GM19025 (cell line): Measurements from ENCODE around the gene SRGN.
"Not testable (repeated sequence)": the region's sequence is repeated elsewhere in the genome, so short reads cannot be mapped to it uniquely, and the experiment has no call there.

Experiments
- ATAC-seq: cut with Tn5 transposase; IDR thresholded peaks from one replicate; pipeline ENCODE4 v1.9.1; 2021; ENCODE audit warnings: mild to moderate bottlenecking, low read depth, moderate library complexity; ENCODE audit not compliant: unreplicated experiment

Gene SRGN, protein sequence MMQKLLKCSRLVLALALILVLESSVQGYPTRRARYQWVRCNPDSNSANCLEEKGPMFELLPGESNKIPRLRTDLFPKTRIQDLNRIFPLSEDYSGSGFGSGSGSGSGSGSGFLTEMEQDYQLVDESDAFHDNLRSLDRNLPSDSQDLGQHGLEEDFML

DNA sequence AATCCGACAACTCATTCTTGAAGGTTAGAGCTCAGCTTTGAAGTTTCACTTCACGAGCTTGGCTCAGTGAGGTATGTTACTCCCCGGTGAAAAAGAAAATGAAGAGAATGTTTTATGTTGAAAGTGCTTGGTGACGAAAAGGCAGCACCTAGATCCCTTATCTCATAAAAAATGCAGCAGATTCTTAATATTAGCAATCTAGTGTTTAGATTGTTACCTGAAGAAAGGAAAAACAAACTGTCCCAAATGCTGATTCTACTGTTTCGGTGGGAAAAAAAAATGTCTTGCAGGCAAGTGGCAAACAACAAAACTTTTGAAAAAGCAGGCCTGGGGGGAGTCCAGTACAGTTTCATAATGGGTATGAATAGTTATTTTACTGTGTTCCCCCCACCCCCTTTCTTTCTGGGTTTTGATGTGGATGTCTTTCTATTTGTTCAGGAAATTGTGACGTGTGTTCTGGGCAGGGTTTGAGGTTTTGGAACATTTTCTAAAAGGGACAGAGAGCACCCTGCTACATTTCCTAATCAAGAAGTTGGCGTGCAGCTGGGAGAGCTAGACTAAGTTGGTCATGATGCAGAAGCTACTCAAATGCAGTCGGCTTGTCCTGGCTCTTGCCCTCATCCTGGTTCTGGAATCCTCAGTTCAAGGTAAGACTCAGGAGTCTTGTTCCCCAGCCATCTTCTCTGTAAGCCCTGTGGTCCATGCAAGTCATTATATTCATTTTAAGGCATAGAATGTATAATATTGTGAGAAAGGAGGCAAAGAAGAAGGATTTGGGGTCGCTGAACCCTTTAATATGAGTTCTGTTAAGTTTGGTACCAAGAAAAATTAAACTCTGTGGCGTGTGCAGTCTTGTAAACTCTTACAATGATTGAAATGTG lies at the start of gene SRGN:
Gene SRGN (plus strand): TSS at position 514 of the 881 bp plus-strand sequence. CDS start 55 bp downstream, at position 569.
- ATAC-seq: peak; percentile 59

DNA sequence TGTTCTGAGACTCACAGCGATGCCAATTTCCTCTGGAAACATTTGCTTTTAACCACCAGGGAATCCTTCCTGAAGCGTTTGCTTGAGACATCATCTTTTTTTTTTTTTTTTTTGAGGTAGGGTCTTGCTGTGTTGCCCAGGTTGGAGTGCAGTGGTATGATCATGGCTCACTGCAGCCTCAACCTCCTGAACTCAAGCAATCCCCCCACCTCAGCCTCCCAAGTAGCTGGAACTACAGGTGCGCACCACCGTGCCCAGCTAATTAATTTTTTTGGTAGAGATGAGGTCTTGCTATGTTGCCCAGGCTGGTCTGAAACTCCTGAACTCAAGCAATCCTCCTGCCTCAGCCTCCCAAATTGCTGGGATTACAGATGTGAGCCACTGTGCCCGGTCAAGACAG lies 47.0 kb upstream of the SRGN start:
- not testable (repeated sequence) for ATAC-seq

DNA sequence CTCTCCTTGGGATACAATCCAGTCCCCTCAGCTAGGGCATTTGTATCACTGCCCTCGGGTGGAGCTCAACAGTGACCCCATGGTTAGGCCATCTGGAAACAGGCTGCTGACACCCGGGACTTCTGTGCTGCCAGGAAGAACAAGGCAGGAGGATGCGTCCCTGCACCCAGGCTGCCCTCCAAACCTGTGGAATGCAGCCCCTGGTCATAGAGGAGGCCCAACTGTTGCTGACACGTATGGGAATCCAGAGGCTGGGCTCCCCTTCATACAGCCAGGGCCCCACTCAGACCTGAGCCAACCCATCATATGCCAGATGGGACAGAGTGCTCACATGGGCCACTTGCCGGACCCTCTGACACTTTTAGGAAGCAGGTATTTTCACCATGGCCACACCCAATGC lies 45.5 kb upstream of the SRGN start:
- no peak for ATAC-seq

DNA sequence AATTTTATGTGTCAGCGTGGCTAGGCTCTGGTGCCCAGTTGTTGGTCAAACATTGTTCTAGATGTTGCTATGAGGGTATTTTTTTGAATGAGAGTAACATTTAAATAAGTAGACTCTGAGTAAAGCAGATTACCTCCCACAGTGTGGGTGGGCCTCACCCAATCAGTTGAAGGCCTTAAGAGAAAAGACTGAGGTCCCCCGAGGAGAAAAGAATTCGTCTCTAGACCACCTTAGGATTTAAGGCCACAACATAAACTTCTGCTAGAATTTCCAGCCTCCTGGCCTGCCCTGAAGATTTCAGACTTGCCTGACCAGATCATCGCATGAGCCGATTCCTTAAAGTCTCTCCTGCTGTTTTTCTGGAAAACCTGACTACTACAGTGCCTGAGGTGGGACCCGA lies 45.1 kb upstream of the SRGN start:
- no peak for ATAC-seq

DNA sequence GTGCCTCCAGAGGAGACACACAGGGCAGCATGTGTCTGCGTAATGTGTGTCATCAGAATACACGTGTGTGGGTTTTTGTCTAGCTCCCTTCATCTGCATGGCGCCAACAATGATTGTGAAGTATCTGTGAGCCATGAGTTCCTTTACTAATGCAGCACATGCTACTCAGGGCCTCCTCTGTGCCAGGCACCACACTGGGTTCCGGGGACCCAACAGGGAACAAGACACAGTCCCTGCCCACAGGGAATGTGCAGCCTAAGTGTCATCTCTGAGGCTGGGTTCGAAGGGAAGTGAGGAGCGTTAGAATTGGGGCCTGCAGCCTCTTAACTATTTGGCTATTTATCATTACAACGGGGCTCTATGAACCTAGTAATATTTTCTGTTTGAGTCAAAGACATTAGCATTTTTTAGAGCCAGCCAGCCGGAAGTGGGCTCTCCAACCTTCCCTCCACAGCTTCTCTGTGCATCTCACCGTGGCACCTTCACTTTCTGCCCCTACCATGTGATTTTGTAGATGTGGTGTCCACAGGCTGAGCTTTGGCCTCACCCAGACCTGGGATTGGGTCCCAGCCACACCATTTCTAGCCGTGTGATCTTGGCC lies 43.9 kb upstream of the SRGN start:
- ATAC-seq: peak; percentile 34

DNA sequence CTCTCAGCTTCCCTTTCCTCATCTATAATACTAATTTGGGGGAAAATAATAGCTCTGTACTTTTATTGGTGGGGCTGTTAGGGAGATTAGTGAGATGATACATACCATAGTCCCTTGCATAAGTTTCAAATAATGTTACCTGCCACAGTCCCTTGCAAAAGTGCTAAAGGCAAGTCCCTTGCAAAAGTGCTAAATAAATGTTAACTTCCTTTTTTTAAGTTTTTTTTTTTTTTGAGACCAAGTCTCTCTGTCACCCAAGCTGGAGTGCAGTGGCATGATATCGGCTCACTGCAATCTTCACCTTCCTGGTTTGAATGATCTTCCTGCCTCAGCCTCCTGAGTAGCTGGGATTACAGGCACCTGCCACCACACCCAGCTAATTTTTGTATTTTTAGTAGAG lies 43.4 kb upstream of the SRGN start:
- ATAC-seq: no peak

DNA sequence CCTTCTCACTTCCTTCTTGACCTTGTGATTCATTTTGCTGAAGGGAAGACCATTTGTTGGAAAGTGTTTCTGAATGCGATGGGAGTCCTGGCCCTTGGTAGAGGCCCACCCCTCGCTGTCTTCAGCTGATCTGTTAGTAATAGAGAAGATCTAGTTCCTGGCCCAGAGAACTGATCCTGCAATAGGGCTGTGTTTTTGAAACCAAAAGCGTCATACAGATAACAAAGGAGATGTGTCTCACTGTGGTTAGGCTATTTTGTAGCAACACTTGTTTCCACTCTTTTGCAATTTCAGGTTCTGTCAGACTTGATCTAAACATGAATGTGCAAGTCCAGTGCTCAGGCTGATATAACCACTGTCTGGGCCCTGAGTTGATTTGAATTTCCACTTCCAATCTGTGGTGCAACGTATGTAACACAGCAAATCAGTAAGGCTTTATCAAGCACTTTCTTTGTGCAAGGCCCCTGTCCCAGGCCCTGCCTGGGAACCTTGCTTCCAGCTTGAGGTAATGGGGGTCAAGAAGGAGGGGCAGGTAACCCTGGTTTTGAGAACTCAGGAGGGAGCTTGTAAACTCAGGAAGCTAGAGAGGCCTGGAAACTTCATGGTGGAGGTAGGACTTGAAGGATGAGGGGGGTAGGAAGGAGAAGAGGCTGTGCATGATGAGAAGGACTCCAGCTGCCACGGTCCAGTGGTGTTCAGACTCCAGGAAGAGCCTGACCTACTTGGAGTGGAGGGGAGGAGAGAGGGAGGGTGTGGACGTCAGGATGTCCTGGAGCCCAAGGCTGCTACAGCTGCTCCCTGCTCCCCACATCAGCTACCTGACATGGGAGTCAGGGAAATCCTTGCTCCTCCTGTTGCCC lies 42.2 kb upstream of the SRGN start:
- ATAC-seq: peak; percentile 57

DNA sequence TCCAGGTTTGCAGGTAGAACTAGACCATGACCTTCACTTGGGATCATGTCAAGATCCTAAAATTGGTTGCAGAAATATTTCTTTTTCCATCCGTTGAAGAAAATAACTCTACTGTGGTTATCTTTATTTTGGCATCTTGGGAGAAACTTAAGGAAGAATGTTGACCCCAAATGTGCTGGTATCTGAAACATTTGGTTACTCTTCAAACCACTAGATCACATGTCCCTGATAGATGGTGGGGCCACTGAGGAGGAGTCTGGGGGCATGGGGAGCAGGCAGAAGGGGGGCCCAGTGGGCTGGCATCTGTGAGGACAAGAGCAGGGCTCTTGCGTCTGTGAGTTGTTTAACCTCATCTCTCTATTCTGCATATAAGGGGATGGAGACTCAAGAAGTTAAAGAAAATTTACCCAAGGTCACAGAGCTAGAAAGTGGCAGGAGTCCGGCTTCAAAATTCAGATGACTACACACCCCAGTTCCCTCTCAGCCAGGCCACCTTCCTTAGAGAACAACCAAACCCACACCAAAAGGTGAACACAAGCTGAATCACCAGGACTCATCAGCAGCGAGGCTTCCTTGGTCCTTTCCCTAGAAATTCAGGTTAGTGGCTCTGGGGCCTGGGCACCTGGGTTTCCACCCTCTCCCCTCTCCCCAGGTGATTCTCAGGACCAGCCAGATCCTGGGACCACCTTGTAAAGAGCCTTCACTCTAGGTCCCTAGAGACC lies 40.6 kb upstream of the SRGN start:
- ATAC-seq: no peak

DNA sequence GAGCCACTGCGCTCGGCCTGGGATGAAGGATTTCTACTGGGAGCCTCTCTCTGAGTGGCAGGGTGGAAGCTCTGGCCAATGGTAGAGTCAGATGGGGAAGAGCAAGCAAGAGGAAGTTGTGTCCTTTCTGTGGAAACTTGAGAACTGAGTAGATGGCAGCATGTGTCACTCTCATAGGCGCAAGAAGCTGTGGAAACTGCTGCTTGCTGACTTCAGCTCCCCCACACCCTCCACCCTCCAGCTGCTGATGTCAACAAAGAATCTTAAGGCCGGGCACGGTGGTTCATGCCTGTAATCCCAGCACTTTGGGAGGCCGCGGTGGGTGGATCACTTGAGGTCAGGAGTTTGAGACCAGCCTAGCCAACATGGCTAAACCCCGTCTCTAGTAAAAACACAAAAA lies 39.8 kb upstream of the SRGN start:
- ATAC-seq: no peak

DNA sequence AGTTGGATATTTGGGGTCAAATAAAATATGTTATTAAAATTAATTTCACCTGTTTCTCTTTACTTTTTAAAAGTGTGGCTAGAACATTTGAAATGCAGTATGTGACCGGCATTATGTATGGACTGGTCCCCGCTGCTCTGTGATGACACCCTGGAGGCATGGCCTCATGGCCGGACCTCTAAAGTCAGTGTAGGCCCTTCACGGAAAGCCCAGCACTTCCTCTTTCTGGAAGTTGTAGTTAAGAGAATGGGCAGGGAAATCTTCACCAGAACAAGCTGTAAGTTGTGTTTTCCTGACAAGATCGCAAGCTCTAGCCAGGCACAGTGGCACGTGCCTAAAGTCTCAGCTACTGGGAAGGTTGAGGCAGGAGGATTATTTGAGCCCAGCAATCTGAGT lies 38.3 kb upstream of the SRGN start:
- no peak for ATAC-seq

DNA sequence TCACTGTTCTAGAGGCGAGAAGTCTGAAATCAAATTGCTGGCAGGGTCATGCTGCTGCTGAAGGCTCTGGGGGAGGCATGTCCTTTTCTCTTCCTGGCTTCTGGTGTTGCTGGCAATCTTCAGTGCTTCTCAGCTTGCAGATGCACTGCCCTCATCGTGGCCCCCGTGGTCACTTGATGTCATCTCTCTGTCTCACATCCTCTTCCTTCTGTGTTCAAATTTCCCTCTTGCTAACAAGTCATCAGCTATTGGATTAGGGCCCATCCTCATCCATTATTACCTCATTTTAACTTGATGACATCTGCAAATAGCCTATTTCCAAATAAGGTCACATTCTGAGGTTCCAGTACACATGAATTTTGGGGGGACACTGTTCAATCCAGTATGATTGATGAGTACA lies 36.6 kb upstream of the SRGN start:
- no peak for ATAC-seq

DNA sequence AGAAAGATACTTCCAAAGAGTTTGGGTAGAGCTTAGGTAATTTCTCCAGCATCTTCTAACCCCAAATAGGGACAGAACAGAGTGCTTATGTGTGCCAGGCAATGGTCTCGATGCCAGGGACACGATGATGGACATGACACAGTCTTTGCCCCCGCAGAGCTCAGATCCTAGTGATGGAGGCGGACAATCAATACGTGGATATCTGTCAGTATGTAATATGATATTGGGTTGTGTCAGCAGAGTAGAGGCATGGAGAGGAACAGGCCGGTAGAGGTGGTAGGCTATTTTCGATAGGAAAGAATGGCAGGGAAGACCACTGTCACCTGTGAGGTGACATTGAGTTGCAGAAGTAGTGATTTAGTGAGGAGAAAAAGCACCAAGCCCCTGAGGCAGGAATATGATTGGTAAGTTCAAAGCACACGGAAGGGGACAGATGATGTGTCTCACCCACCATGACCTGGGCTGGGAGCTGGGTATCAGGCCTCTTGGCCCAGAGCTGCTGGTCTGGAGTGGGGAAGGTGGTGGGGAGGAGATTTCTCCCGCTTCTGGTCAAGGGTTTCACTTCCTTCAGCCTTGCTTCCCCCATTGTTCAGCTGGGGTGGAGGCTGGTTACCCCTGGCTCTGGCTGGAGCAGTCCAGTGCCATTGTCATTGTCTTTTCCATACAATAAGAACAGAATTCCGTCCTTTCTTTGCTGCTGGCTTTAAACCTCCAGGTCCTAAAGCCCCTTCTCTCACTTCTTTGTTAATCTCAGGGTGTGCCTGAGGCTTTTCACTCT lies 36.0 kb upstream of the SRGN start:
- ATAC-seq: no peak

DNA sequence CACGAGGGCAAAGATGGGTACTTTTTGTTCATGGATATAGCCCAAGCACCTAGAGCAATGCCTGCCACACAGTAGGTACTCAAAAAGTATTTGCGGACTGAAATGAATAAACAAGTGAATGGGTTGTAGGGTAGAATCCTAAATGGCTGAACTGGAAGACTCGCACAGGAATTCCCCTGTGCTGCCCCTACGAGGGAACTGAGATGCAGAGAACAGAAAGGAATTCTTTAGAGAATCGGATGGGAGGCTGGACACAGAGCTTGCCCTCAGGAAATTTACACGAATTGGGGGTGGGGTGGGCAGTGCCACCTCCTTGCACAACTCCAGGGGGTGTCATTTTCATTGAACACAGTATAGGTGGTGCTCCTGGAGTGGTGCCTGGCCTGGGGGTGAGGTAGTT lies 35.2 kb upstream of the SRGN start:
- no peak for ATAC-seq

DNA sequence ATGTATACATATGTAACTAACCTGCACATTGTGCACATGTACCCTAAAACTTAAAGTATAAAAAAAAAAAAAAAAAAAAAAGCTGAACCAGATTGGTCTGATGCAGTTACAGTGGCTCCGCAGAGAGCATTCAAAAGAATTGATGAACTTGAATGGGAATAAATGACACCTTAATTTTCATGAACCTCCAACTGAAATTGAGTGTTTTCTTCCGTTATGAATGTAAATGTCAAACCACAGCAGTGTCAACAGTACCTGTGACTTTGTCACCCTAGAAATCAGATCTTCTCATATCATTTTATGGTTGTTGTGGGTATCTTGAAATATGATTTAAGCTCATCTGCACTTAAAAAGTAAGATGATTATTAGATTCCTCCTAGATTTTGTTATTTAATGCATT lies 32.7 kb upstream of the SRGN start:
- no peak for ATAC-seq

DNA sequence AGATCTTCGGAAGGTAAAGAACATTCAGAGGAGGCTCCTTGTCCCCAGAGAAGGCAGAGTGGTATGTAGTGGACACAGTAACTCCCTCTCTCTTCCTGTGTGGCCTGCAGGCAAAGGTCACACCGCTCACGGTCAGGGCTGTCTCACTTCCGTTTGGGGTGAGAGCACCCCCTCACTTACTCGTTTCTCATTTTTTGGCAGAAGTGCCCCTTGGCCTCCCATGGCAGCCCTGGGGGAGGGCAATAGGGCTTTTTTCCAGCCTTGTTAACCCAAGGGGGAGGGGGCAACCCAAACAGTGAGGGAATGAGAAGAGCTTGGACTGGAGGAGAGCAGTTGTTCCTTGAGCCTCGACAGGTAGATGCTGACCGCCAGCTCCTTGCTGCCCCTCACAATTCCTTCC lies 31.8 kb upstream of the SRGN start:
- peak; percentile 45 for ATAC-seq

DNA sequence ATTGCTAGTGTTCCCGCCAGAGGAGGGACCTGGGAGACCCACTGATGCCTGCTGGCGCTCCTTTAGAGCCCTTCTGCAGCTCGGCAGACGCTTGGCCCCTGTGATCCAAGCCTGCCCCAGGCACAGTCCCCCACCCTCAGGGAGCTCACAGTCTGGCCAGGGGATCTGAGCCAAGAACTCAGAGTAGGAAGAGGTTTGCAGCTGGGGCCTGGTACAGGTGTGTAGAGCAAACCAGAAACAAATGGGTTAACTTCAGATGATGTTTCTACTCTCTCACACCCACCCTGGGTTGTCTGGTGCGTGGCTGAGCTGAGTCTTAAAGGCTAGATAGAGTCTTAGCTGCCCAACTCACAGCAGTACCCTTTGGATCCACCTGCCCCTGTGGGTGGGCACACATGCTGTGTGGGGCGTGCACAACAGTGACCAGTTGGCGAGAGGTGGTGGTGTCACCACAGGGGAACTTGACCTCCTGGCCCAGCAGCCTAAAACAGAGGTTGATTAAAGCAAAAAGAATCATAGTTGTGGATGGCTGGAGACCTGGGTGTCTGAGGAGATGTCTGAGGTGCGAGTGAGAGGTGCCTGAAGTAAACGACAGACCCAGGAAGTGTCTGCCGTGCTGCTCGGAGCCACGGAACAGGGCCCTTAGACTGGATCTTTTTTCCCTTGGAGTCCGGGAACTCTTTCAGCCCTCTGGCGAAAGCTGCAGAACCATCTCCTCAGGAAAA lies 31.2 kb upstream of the SRGN start:
- no peak for ATAC-seq

DNA sequence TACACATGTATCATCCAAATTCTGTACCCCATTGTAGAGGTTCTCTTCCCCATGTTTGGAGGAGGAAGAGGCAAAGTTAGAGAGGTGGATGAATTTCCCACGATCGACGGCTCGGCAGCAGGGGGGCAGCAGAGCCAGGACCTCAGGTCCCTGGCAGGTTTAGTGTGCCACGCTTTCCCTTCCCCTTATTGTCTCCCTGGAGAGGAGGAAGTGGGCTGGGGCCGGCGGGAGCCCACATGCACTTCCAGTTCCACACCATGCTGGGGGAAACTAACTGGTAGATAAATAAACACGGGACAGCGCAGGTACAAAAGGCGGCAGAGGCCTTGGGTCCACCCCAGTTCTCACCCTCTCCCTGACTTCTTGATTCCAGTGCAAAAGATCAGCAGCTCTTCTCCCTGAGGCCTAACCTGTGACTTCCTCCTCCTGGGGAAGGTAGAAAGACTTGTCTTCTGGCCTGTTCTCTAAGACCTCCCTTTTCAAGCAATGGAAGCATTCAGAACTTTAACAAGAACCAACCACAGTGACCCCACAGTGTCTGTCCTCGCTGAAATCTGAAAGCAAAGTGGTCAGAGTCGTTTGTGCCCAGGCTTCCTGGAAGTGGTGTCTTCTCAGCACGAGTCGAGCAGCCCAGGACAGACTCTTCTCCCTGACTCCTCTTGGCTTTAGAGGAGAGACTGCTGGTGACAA lies 30.5 kb upstream of the SRGN start:
- no peak for ATAC-seq

DNA sequence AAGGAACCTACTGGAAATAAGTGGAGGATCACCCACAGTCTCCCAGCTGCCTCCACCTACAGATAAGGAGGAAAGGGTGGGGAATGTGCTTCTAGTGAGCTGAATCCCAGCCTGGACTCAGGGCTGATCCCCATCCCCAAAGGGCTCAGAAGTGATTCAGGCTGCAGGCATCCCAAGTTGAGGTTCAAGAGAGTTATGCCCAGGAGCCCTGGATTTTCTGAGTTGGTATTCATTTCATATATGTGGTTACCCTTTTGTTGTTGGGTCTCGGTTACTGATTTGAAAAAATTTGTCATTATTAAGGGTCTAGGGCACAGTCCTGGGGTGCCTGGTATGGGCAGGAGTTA lies 30.0 kb upstream of the SRGN start:
- no peak for ATAC-seq
